GM23248 (cell line): ENCODE measurements around the gene CASK. TPM values are rescaled to one million over a fixed set of nuclear protein-coding genes. Genes with fewer than 3 reads are reported as not detected.

Experiments used
- DNase-seq: peaks from one replicate; pipeline ENCODE4 v3.0.0-alpha.2; 2015
- H2AFZ ChIP-seq: fragments of 200-600 bp; sonication (generic); 2 replicates; pipeline ENCODE4 v1.6.1; 2016; ENCODE audit warnings: antibody characterized with exemption
- H3F3A ChIP-seq: fragments of 200-600 bp; sonication (generic); 2 replicates; pipeline ENCODE4 v1.6.1; 2016; ENCODE audit warnings: mild to moderate bottlenecking, antibody characterized with exemption, mixed run types; ENCODE audit not compliant: insufficient read depth
- H3K27ac ChIP-seq: fragments of 200-600 bp; sonication (generic); 2 replicates; pipeline ENCODE4 v1.5.1; 2016; ENCODE audit warnings: mild to moderate bottlenecking
- H3K27me3 ChIP-seq: fragments of 200-600 bp; sonication (generic); replicated peaks from 2 replicates; pipeline ENCODE4 v1.6.1; 2016; ENCODE audit warnings: mild to moderate bottlenecking; ENCODE audit not compliant: insufficient read depth
- H3K36me3 ChIP-seq: fragments of 200-600 bp; sonication (generic); 2 replicates; pipeline ENCODE4 v1.6.1; 2016; ENCODE audit warnings: low read depth, mild to moderate bottlenecking
- H3K4me1 ChIP-seq: fragments of 200-600 bp; sonication (generic); 2 replicates; pipeline ENCODE4 v1.6.1; 2016; ENCODE audit warnings: mild to moderate bottlenecking; ENCODE audit not compliant: insufficient read depth
- H3K4me2 ChIP-seq: fragments of 200-600 bp; sonication (generic); one replicate; pipeline ENCODE4 v1.6.1; 2016; ENCODE audit warnings: mild to moderate bottlenecking; ENCODE audit not compliant: unreplicated experiment
- H3K4me3 ChIP-seq: fragments of 200-600 bp; sonication (generic); 2 replicates; pipeline ENCODE4 v1.5.1; 2016; ENCODE audit warnings: mild to moderate bottlenecking
- H3K79me2 ChIP-seq: fragments of 200-600 bp; sonication (generic); 2 replicates; pipeline ENCODE4 v1.6.1; 2016; ENCODE audit warnings: mild to moderate bottlenecking; ENCODE audit not compliant: insufficient read depth
- H3K9ac ChIP-seq: fragments of 200-600 bp; sonication (generic); 2 replicates; pipeline ENCODE4 v1.6.1; 2016; ENCODE audit warnings: mild to moderate bottlenecking
- H3K9me2 ChIP-seq: fragments of 200-600 bp; sonication (generic); 2 replicates; pipeline ENCODE4 v1.6.1; 2016; ENCODE audit warnings: mixed run types, mild to moderate bottlenecking, moderate library complexity; ENCODE audit not compliant: insufficient read depth
- H3K9me3 ChIP-seq: fragments of 200-600 bp; sonication (generic); one replicate; pipeline ENCODE4 v1.6.1; 2017; ENCODE audit warnings: low read depth
- H4K20me1 ChIP-seq: fragments of 200-600 bp; sonication (generic); 2 replicates; pipeline ENCODE4 v1.6.0; 2016; ENCODE audit not compliant: insufficient read depth
- EZH2 ChIP-seq: fragments of 200-600 bp; sonication (generic); IDR thresholded peaks from 2 replicates; pipeline ENCODE4 v1.6.1; 2018; ENCODE audit warnings: antibody characterized with exemption, mild to moderate bottlenecking; ENCODE audit not compliant: insufficient read depth, poor library complexity, severe bottlenecking
- EZH2phosphoT487 ChIP-seq: fragments of 200-600 bp; sonication (generic); IDR thresholded peaks from 2 replicates; pipeline ENCODE4 v1.6.1; 2018; ENCODE audit warnings: antibody characterized with exemption, moderate library complexity, mild to moderate bottlenecking, low read depth; ENCODE audit not compliant: insufficient read depth
- WGBS, 2 experiments: methylation state at CpG; one replicate each; pipeline ENCODE4 v1.1.6; 2015 to 2017; ENCODE audit warnings: low lambda C conversion rate in 2 of 2, low coverage in 1 of 2; ENCODE audit errors: missing lambda C conversion rate in 2 of 2; 5-methylcytosine and 5-hydroxymethylcytosine counted together
- in situ Hi-C: fragments of 300-500 bp; cut with MboI; formaldehyde crosslinking; loops from 2 replicates; pipeline ENCODE4 v1.15.0; 2020
- polyA plus RNA-seq: library from polyadenylated mRNA; unstranded; fragments of >200 nt; fragmentation: Nextera tagmentation; extraction: Ambion mirVana; gene quantifications from 2 replicates; pipeline ENCODE4 v1.2.1, GENCODE V29; 2016
- total RNA-seq: library from RNA; depleted of rRNA; stranded (reverse); fragments of >200 nt; shearing (Covaris generic); gene quantifications from 2 replicates; pipeline ENCODE4 v1.2.3, GENCODE V29; 2014

Gene CASK
- total and polyA plus RNA-seq, 2 experiments from 2014 or later: 2.5 to 29.2 TPM

DNA sequence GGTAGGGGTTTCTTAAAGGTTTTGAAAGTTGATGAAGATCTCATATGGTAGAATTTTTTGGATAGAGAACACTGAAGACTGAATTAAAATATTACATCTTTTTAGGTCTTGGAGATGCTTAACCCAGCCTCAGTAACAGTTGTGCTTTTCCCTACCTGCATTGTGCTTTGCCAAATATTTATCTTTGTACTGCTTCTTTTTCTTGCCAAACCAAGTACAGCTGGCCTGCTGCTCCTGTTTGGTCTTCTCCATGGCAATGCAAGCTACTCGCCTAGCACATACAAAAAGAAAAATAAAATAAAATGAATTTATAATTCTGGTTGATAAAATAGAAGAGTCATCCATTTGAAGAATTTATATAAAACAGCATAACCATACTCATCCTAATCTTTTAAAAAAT is 380.8 kb downstream of the CASK start:
- in situ Hi-C loops: loop anchor here (25.0 kb wide), 1 partner anchor 970 kb away; no protein-coding TSS in a partner anchor
- no peaks in the 10 kb centered on the region for H3K27me3 ChIP-seq
- H4K20me1 ChIP-seq: no peaks in the 10 kb centered on the region
- no peaks in the 10 kb centered on the region for H3K36me3 ChIP-seq
- no peaks in the 10 kb centered on the region for H3K9me2 ChIP-seq
- no peaks in the 10 kb centered on the region; the same call in 1 of the 2 replicates for H3K4me1 ChIP-seq
- no peaks in the 10 kb centered on the region for H3F3A ChIP-seq
- H3K9me3 ChIP-seq: no peaks in the 10 kb centered on the region
- no peak for DNase-seq
- WGBS, 2 experiments: 96 to 100% methylated on average over 1 of the region's 1 CpG
- no peak overlapping the region for H3K9ac ChIP-seq
- H2AFZ ChIP-seq: no peak overlapping the region
- H3K27ac ChIP-seq: no peak overlapping the region
- TF ChIP-seq EZH2 (no peak), EZH2phosphoT487 (no peak)
- no peaks in the 10 kb centered on the region for H3K79me2 ChIP-seq
- H3K4me2 ChIP-seq: no peak overlapping the region
- no peak overlapping the region for H3K4me3 ChIP-seq

DNA sequence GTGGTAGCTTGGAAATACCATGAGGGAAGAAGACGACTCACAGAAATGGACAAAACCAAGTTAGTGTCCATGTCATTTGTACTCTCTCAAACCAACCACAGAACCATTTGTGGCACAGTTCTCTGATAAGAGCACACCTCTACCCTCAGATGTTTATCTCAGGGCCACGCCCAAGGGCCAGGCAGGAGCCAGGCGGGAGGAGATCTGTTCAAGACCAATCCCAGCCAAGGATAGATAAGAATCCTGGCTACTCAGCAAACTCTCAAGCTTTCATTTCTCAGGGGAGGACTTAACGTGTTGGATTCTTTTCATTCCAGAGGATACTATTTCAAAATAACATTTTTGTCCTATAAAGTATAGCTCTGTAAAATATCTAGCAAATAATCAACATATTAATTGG is 381.2 kb downstream of the CASK start:
- Histone ChIP-seq H3K27ac (no peak overlapping the region), H3K9me3 (no peaks in the 10 kb centered on the region), H3K36me3 (no peaks in the 10 kb centered on the region), H3K4me1 (no peaks in the 10 kb centered on the region; the same call in 1 of the 2 replicates), H3K9me2 (no peaks in the 10 kb centered on the region), H3K9ac (no peak overlapping the region), H3K4me2 (no peak overlapping the region), H4K20me1 (no peaks in the 10 kb centered on the region), H3K27me3 (no peaks in the 10 kb centered on the region), H3F3A (no peaks in the 10 kb centered on the region), H3K4me3 (no peak overlapping the region), H2AFZ (no peak overlapping the region), H3K79me2 (no peaks in the 10 kb centered on the region)
- in situ Hi-C loops: loop anchor here (25.0 kb wide), 1 partner anchor 970 kb away; no protein-coding TSS in a partner anchor
- WGBS, 2 experiments: 94 to 100% methylated on average over 3 to 4 of the region's 4 CpGs
- no peak for TF ChIP-seq EZH2phosphoT487
- TF ChIP-seq EZH2: no peak
- DNase-seq: no peak

DNA sequence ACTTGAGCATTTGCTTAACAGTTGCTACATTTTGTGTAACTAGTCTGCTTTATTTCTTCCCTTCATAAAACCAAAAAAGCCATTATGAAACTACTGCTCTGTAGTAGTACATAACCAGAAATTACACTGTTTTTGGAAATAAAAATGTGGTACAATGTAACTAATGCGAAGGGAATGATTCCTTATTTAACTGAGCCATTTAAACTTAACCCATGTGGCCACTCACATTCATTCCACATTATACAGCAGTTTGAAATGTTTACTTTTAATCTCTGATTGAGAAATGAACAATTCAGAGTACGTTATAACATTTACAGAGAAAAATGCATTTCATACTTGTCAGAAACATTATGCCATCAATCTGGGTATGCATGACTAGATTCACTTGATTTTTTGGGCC is 382.0 kb downstream of the CASK start:
- Histone ChIP-seq H2AFZ (no peak overlapping the region), H3F3A (no peaks in the 10 kb centered on the region), H3K9me3 (no peaks in the 10 kb centered on the region), H3K4me2 (no peak overlapping the region), H3K4me1 (no peaks in the 10 kb centered on the region; the same call in 1 of the 2 replicates), H3K36me3 (no peaks in the 10 kb centered on the region), H3K27me3 (no peaks in the 10 kb centered on the region), H3K4me3 (no peak overlapping the region), H3K9ac (no peak overlapping the region), H3K27ac (no peak overlapping the region), H4K20me1 (no peaks in the 10 kb centered on the region), H3K9me2 (no peaks in the 10 kb centered on the region), H3K79me2 (no peaks in the 10 kb centered on the region)
- TF ChIP-seq EZH2 (no peak), EZH2phosphoT487 (no peak)
- DNase-seq: peak; percentile 9
- in situ Hi-C loops: loop anchor here (25.0 kb wide), 1 partner anchor 971 kb away; no protein-coding TSS in a partner anchor
- WGBS, 2 experiments: 28 to 47% methylated on average over 2 of the region's 2 CpGs

DNA sequence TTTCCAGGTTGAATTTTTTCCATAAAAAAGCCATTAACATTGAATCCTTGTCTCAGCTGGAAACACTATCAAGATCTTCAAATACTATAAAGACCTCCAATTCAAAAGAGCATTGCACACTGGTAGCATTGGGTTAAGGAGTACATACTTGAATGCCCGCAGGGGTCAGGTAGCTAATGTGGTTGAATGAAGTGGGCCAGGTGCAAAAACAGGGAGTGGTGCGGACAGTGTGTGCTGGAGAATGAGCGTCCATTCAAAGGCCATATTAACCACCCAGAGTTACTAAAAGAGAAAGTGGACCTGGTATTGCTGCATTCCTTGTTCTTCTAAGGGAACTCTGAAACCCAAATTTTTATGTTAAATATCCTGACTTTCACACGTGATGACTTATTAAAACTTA is 384.6 kb downstream of the CASK start:
- no peak for DNase-seq
- no peaks in the 10 kb centered on the region for H3F3A ChIP-seq
- no peaks in the 10 kb centered on the region for H3K36me3 ChIP-seq
- H3K79me2 ChIP-seq: no peaks in the 10 kb centered on the region
- no peak overlapping the region for H3K4me2 ChIP-seq
- H3K9me3 ChIP-seq: no peaks in the 10 kb centered on the region
- H4K20me1 ChIP-seq: no peaks in the 10 kb centered on the region
- no peak overlapping the region for H3K9ac ChIP-seq
- no peaks in the 10 kb centered on the region for H3K27me3 ChIP-seq
- in situ Hi-C loops: loop anchor here (25.0 kb wide), 1 partner anchor 974 kb away; no protein-coding TSS in a partner anchor
- 76 to 90% methylated on average over 4 of the region's 4 CpGs for WGBS, 2 experiments
- TF ChIP-seq EZH2phosphoT487 (no peak), EZH2 (no peak)
- no peak overlapping the region for H3K27ac ChIP-seq
- H2AFZ ChIP-seq: no peak overlapping the region
- H3K9me2 ChIP-seq: no peaks in the 10 kb centered on the region
- no peak overlapping the region for H3K4me3 ChIP-seq
- H3K4me1 ChIP-seq: no peaks in the 10 kb centered on the region; the same call in 1 of the 2 replicates

DNA sequence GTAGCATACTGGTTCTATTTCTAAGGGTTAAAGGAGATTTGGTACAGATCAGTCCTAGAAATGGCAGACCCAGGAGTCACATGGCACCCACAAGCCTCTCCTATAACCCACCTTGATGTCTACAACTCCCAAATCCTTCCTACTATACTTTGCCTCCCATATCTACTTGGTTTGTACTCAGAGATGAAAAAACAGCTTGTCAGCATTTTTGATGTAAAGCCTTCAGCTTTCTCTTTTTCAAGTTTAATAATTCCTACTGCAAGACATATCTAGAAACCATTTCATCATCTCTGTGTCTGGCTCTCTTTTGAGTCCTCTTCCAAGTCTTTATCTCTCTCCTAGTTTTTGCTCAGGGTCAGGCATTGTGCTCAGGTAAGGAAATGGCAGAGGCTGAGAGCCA is 393.3 kb downstream of the CASK start:
- no peaks in the 10 kb centered on the region for H3K27me3 ChIP-seq
- H3K9me3 ChIP-seq: no peaks in the 10 kb centered on the region
- no peak for TF ChIP-seq EZH2phosphoT487
- no peak for TF ChIP-seq EZH2
- no peak overlapping the region for H3K4me3 ChIP-seq
- no peaks in the 10 kb centered on the region for H4K20me1 ChIP-seq
- H2AFZ ChIP-seq: no peak overlapping the region
- H3K36me3 ChIP-seq: no peaks in the 10 kb centered on the region
- H3K9ac ChIP-seq: no peak overlapping the region
- H3K9me2 ChIP-seq: no peaks in the 10 kb centered on the region
- H3K27ac ChIP-seq: no peak overlapping the region
- H3F3A ChIP-seq: peaks cover 5% of the 10 kb centered on the region; the same call in 1 of the 2 replicates
- H3K4me1 ChIP-seq: peaks cover 14% of the 10 kb centered on the region
- H3K4me2 ChIP-seq: no peak overlapping the region
- in situ Hi-C loops: loop anchor here (25.0 kb wide), 1 partner anchor 982 kb away; no protein-coding TSS in a partner anchor
- DNase-seq: no peak
- no peaks in the 10 kb centered on the region for H3K79me2 ChIP-seq
